Psoas muscle (tissue), 8 donors: ENCODE measurements around the gene KLF6. TPM values are rescaled to one million over a fixed set of nuclear protein-coding genes. Genes with fewer than 3 reads are reported as not detected.

Source experiments
- ATAC-seq, 4 donors: fragments of 200-7000 bp; cut with Tn5 transposase; one replicate each; pipeline ENCODE4 v1.9.1; 2020; ENCODE audit warnings: moderate library complexity in 3 of 4, mild to moderate bottlenecking in 2 of 4
- DNase-seq, 2 donors: peaks; one replicate each; pipeline ENCODE4 v3.0.0-alpha.2; 2020
- H3K27ac ChIP-seq: fragments of 200-600 bp; one replicate; pipeline ENCODE4 v1.8.0; 2022
- H3K27me3 ChIP-seq, 3 donors: fragments of 200-600 bp in 1 of 3; one replicate each; pipeline versions ENCODE4 v1.6.1 to v1.8.0; 2013 to 2022; ENCODE audit warnings: low read length in 2 of 3, mild to moderate bottlenecking in 2 of 3, moderate library complexity in 1 of 3; ENCODE audit not compliant: insufficient read depth in 3 of 3
- H3K36me3 ChIP-seq, 2 donors: fragments of 200-600 bp in 1 of 2; one replicate each; pipeline versions ENCODE4 v1.6.1 to v1.8.0; 2013 to 2022; ENCODE audit warnings: low read depth in 1 of 2, mild to moderate bottlenecking in 1 of 2, moderate library complexity in 1 of 2; ENCODE audit not compliant: insufficient read depth in 1 of 2
- H3K4me1 ChIP-seq: fragments of 200-600 bp; one replicate; pipeline ENCODE4 v1.8.0; 2022
- H3K4me3 ChIP-seq: fragments of 200-600 bp; one replicate; pipeline ENCODE4 v1.8.0; 2022; ENCODE audit warnings: mild to moderate bottlenecking
- H3K9me3 ChIP-seq: fragments of 200-600 bp; one replicate; pipeline ENCODE4 v1.8.0; 2022
- CTCF ChIP-seq: fragments of 200-600 bp; IDR thresholded peaks from one replicate; pipeline ENCODE4 v1.8.0; 2022; ENCODE audit warnings: antibody characterized with exemption
- WGBS, 3 donors: extraction: QIAGEN DNeasy Blood & Tissue Kit; methylation state at CpG; one replicate each; pipeline versions ENCODE4 v1.1.6 to v1.1.7; 2013; 5-methylcytosine and 5-hydroxymethylcytosine counted together
- intact Hi-C, 2 donors: fragments of 100-400 bp; cut with DNase I; formaldehyde crosslinking; loops; one replicate each; pipeline versions ENCODE4 v1.11.0 to v1.14.2; 2022
- polyA plus RNA-seq, 3 donors: library from polyadenylated mRNA; stranded (reverse); fragments of 200-250 nt; gene quantifications; one replicate each; pipeline ENCODE4 v1.2.3, GENCODE V29; 2013
- total RNA-seq, 4 donors: library from RNA; stranded (reverse); fragmentation: NEBNext Ultra II Directional in 2 of 4; extraction: Animal tissue kit (Norgen Biotek cat#: 25700) in 2 of 4; gene quantifications; one replicate each; pipeline versions ENCODE4 v1.2.1 to v1.2.4, GENCODE V29; 2021 to 2023
- donor health status: healthy with polysubstance abuse.
- donor health status: DM: no; HTN: no; CAD: no; lungs with moderate emphysema.
- donor health status: Bipolar disorder and iron deficiency.
- donor health status: healthy.
- donor health status: DM: yes; HTN: yes; CAD: no.
- donor health status: DM: no; HTN: no; CAD: no.
- donor health status: DM: no; HTN: no; CAD: no.
- donor health status: DM: yes; HTN: yes; CAD: no.

The KLF6 gene
- total and polyA plus RNA-seq, 7 donors, result 30.4 to 296 (median 135) TPM

- TF ChIP-seq CTCF, result no peak
- H3K9me3 ChIP-seq, result no peaks in the 10 kb centered on the region
- peak overlapping the region; percentile 78 for H3K27ac ChIP-seq
- 94 to 97% (median 96%) methylated on average over 27 of the region's 27 CpGs for WGBS, 3 donors
- peak overlapping the region; percentile 65 for H3K4me3 ChIP-seq
- H3K4me1 ChIP-seq, result peaks cover 27% of the 10 kb centered on the region
- no peaks in the 10 kb centered on the region for H3K36me3 ChIP-seq
- DNase-seq, result no peak
- intact Hi-C loops, result loop anchor here in 1 of 2 donors (5.0 kb wide), 1 partner anchor 59 kb away; no protein-coding TSS in a partner anchor
- ATAC-seq, result no peak
- no peaks in the 10 kb centered on the region for H3K27me3 ChIP-seq
Observed at GRCh38 chr10:3827768-3828403, 42.9 kb upstream of the KLF6 start.

DNA sequence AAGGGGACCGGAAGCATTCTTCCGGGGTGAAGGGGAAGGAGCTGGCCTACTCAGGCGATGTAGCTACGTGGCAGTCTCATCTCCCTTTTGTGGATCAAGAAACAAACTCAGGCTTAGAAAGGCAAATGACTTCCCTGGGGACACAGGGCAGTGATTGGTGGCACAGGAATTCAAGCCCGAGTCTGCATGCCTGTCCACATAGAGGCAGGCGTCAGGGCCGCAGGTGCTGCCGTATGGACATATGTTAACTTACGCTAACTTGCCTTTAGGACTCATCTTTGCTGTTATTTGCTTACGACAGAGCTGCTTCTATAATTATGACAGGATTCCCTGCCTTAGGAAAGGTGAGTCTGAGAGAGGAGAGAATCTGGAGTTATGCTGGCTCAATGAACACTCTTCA is 42.3 kb upstream of the KLF6 start:
- Histone ChIP-seq H3K4me3 (no peak overlapping the region), H3K36me3 (no peaks in the 10 kb centered on the region), H3K4me1 (peaks cover 27% of the 10 kb centered on the region), H3K9me3 (no peaks in the 10 kb centered on the region), H3K27ac (peak overlapping the region; percentile 78), H3K27me3 (no peaks in the 10 kb centered on the region)
- intact Hi-C loops, result loop anchor here in 1 of 2 donors (5.0 kb wide), 1 partner anchor 60 kb away; no protein-coding TSS in a partner anchor
- no peak for DNase-seq
- 91 to 97% (median 92%) methylated on average over 10 of the region's 10 CpGs for WGBS, 3 donors
- no peak for ATAC-seq
- TF ChIP-seq CTCF, result no peak

GRCh38 chr10:3825862-3826351 is 40.9 kb upstream of the KLF6 start:
- Histone ChIP-seq H3K27ac (peak overlapping the region; percentile 90), H3K4me1 (peaks cover 22% of the 10 kb centered on the region), H3K4me3 (peak overlapping the region; percentile 47), H3K36me3 (no peaks in the 10 kb centered on the region), H3K27me3 (no peaks in the 10 kb centered on the region), H3K9me3 (no peaks in the 10 kb centered on the region)
- DNase-seq, result peak; percentile 59 to 79
- peak; percentile 80 to 84 (median 83) for ATAC-seq
- no peak for TF ChIP-seq CTCF
- WGBS, 3 donors, result 28 to 45% (median 31%) methylated on average over 21 of the region's 21 CpGs
- intact Hi-C loops, result loop anchor here in 1 of 2 donors (5.0 kb wide), 1 partner anchor 61 kb away; no protein-coding TSS in a partner anchor

GRCh38 chr10:3825244-3825643 is 40.2 kb upstream of the KLF6 start:
- whole genome bisulfite sequencing, 3 donors, result 29 to 51% (median 34%) methylated on average over 6 of the region's 6 CpGs
- ATAC-seq (peak; percentile 89 to 92 (median 92)), DNase-seq (peak; percentile 70 to 84)
- peaks cover 22% of the 10 kb centered on the region for H3K4me1 ChIP-seq
- peak overlapping the region; percentile 47 for H3K4me3 ChIP-seq
- intact Hi-C loops, result loop anchor here in 1 of 2 donors (5.0 kb wide), 1 partner anchor 62 kb away; no protein-coding TSS in a partner anchor
- H3K36me3 ChIP-seq, result no peaks in the 10 kb centered on the region
- H3K27me3 ChIP-seq, result no peaks in the 10 kb centered on the region
- H3K9me3 ChIP-seq, result no peaks in the 10 kb centered on the region
- peak overlapping the region; percentile 90 for H3K27ac ChIP-seq
- no peak for TF ChIP-seq CTCF
